T-helper 2 cell treated with Interferon-gamma antibody and Interleukin-4, amounts not matched to agents 100 ng/mL and 5 ng/mL, for 36 hours (primary cell): ENCODE data around the gene L3MBTL1. TPM values are rescaled to one million over a fixed set of nuclear protein-coding genes. Genes with fewer than 3 reads are reported as not detected.

ENCODE experiments used
- intact Hi-C: fragments of 100-400 bp; cut with micrococcal nuclease; formaldehyde crosslinking; loops from one replicate; pipeline ENCODE4 v1.15.1; 2023
- total RNA-seq: library from RNA; stranded (reverse); gene quantifications from 2 replicates; pipeline ENCODE4 v1.2.3, GENCODE V29; 2022

Gene L3MBTL1
- total RNA-seq, 1 donor from 2014 or later: 8.7 TPM

GRCh38 chr20:43534791-43535350 lies 27.4 kb downstream of the L3MBTL1 start:
- intact Hi-C loops: no loop called here

DNA sequence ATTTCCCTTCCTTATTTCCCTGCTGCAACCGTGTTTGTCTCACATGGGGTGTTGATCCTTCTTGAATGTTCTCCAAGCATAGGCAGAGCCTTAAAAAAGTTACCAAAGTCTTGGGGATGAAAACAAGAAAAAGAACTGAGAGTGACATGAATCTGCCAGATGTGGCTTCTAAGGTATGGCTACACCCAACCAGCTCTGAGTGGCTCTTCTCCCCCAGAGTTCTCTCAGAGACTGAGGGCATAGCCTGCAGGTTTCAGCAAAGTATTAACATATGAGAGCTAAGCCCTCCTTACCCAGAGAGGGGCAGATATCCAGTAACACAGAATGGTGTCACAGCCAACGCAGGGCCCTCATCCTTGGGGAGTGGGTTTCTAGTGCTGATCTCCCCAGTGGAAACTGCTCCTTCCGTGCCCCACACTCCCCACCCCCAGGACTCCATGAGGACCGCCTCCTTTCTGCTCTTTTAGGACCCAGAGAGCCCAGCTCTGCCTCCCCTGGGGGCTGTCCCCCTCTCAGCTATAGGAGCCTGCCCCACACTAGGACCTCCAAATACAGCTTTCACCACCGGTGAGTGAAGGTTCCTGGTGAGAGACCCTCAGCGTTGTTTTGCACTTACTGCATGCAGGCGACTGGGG lies 28.0 kb downstream of the L3MBTL1 start:
- intact Hi-C loops: no loop called here

DNA sequence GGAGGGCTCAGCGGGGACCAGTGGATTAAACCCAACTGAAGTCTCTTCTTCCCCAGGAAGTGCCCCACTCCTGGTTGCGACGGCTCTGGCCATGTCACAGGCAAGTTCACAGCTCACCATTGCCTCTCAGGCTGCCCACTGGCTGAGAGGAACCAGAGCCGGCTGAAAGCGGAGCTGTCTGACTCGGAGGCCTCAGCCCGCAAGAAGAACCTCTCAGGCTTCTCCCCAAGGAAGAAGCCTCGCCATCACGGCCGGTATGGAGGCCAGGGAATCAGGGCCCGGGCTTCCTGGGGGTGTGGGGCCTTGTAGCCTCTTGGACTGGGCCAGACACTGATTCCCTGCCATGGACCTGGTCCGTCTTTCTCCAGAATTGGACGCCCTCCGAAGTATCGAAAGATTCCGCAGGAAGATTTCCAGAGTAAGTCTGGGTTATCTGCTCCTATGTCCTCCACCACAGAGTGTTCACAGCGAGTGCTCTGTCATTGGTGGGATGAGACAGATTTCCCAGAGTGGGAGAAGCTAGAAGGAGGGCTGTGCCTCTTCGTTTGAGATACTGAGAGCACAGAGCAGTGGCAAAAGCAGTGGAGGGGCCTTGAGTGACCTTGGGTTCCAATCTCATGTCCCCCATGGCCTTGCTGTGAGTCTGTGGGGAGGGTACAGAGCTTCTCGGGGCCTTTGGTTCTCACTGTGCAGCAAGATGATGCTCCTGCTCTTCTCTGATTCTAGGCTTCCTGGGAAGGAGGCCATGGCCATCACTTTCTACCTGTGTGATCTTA lies 28.7 kb downstream of the L3MBTL1 start:
- intact Hi-C loops: no loop called here

GRCh38 chr20:43536817-43537440 lies 29.4 kb downstream of the L3MBTL1 start:
- intact Hi-C loops: no loop called here

GRCh38 chr20:43537921-43538877 lies 30.7 kb downstream of the L3MBTL1 start:
- intact Hi-C loops: loop anchor here (1.0 kb wide), 3 partner anchors 154 to 555 kb away; no protein-coding TSS in a partner anchor

- intact Hi-C loops: loop anchor here (1.0 kb wide), 3 partner anchors 153 to 554 kb away; no protein-coding TSS in a partner anchor
Measured at GRCh38 chr20:43538878-43539700, 31.6 kb downstream of the L3MBTL1 start.

DNA sequence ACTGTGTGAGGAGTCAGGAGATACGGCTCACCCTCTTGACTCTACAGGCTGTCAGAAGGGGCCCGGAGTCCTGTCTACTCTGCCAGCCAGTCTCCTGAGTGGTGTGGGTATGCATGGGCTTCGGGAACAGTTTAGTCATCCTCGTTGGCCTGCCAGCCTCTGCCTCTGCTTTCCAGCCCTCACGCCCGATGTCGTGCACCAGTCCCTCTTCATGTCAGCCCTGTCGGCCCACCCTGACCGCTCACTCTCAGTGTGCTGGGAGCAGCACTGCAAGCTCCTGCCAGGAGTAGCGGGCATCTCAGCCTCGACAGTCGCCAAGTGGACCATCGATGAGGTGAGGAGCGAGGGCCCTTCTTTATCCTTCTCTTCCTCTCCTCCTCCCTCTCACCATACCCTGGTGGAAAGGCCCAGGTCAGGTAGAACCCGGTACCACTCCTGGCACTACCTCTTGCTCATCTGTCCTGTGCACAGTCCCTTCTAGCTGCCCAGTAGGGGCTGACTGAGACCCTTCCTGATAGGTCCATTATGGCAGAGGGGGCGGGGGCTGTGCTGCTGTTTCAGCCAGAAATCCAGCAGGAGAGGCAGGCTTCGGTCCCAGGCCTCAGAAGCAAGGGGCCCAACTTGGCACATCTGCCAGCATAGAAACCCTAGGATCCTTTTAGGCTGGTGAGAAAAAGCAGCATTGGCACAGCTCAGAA lies 32.6 kb downstream of the L3MBTL1 start:
- intact Hi-C loops: no loop called here

DNA sequence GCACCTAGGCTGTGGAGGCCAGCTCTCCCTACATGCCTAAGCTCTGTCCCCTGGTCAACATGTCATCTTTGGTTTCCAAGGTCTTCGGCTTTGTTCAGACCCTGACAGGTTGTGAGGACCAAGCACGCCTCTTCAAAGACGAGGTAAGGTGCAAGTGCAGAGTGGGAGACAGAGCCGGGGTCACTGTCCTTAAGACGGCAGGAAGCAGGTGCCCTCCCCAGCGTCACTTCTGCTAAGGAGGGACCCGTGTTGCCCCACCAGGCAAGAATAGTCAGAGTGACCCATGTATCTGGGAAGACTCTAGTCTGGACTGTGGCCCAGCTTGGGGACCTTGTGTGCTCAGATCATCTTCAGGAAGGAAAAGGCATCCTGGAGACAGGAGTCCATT lies 33.2 kb downstream of the L3MBTL1 start:
- intact Hi-C loops: no loop called here

DNA sequence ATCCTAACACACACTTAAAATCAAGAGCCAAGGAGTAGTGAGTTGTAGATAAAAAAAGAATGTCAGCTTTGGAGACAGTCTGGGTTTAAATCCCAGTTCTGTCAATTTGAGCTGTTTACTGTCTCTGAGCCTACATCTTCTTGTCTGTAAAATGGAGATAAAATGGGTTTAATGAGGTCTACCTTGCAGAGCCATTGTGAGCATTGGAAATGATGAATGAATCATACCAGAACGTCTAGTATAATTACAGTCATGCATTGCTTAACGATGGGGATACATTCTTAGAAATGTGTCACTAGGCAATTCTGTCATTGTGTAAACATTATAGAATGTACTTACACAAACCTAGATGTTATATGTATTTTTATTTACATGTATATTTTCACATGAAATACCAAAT lies 33.7 kb downstream of the L3MBTL1 start:
- intact Hi-C loops: no loop called here

DNA sequence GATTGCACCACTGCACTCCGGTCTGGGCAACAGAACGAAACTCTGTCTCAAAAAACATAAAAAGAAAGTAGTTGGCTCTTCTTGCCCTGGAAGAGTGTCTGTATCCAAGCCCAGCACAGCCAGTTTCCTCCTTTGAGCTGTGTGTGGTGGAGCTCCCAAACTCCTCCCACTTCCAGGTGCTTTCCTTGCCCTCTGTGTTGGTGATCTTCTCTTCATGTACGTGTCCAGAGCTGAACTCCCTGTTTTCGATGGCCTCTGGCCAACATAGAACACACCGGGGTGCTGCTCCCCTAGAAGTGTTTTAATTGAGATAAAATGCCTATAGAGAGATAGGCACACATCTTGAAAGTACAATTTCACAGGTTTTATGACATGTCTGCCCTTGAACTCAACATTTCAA lies 34.7 kb downstream of the L3MBTL1 start:
- intact Hi-C loops: no loop called here

DNA sequence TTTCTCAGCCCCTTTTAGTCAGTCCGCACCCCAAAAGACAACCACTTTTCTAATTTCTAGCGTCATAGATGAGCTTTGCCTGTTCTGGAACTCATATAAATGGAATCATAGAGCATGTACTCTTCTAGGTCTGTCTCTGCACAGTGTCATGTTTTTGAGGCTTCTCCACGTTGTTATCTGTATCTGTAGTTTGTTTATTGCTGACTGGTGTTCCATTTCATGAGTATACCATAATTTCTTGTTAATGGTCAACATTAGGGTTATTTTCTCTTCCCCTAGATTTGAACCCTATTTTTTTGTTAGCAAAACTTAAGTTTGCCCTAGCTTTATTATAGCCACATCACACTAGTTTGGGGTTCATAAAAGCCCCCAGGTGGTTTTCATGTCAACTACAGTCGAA lies 35.2 kb downstream of the L3MBTL1 start:
- intact Hi-C loops: no loop called here

DNA sequence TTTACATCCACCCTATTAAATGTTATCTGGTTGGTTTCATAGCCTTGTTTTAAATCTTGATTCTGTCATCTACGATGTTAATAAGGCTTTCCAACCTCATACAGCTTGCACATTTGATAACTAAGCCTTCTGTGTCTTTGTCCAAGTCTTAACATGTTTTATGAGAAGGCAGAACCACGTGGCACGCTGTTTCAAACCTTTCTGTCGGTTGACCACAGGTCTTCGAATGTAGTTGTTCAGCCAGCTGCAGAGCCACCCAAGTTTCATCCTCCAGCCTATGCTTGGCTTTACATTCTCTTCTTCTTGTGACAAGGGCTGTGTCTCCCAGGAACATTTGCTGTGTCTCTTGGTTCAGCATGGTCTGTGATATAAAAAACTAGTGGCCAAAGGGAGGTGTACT lies 35.6 kb downstream of the L3MBTL1 start:
- intact Hi-C loops: no loop called here

- intact Hi-C loops: no loop called here
Measured at GRCh38 chr20:43544501-43544900, 37.0 kb downstream of the L3MBTL1 start.

GRCh38 chr20:43545837-43546578 lies 38.5 kb downstream of the L3MBTL1 start:
- intact Hi-C loops: no loop called here

DNA sequence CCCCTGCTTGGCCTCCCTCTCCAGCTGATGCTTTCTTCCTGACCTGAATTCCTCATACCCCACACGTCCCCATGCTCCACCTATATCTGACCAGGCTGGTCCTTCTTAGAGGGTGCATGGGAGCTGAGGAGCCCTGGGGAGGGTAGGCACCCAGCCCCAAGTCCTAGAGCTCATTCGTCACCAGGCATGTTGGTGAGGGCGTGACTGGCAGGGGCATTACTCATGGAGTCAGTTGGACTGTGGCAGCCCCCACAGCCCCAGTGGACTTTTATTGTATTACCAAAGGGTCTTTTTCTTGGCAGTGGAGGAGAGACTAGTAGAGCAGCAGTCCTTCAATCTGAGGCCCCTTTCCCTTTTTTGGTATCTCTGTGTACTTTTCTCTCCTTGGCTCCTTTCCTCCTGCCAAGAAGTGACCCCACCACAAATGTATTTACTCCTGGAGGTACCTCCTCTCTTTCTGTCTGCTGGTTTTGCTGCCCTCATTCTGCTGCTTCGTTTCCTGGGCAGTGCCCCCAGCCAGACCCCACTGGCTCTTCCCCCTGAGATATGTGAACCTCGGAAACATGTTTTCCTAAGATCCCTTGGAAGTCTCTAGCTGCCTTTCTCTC lies 40.9 kb downstream of the L3MBTL1 start:
- intact Hi-C loops: no loop called here

GRCh38 chr20:43549416-43550065 lies 42.0 kb downstream of the L3MBTL1 start:
- intact Hi-C loops: no loop called here

- intact Hi-C loops: no loop called here
Measured at GRCh38 chr20:43550456-43550855, 43.0 kb downstream of the L3MBTL1 start.

DNA sequence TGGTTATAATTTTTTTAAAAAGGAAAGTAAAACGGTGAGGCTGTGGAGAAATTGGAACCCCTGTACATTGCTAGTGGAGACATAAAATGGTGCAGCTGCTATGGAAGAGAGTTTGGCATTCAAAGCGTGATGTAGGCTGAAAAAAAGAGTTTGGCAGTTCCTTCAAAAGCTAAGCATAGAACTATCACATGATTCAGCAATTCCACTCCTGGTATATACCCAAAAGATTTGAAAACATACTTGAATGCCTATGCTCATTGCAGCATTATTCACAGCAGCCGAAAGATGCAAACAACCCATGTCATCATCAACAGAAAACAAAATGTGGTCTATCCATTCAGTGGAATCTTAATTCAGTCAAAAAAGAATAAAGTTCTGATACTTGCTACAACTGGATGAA lies 46.9 kb downstream of the L3MBTL1 start:
- intact Hi-C loops: no loop called here
